Hepatic stellate cell (primary cell): Measurements from ENCODE around the gene HHAT.

ENCODE experiments used
- DNase-seq: peaks from one replicate; pipeline ENCODE4 v3.0.0; 2011; ENCODE audit warnings: low spot score

HHAT gene

DNA sequence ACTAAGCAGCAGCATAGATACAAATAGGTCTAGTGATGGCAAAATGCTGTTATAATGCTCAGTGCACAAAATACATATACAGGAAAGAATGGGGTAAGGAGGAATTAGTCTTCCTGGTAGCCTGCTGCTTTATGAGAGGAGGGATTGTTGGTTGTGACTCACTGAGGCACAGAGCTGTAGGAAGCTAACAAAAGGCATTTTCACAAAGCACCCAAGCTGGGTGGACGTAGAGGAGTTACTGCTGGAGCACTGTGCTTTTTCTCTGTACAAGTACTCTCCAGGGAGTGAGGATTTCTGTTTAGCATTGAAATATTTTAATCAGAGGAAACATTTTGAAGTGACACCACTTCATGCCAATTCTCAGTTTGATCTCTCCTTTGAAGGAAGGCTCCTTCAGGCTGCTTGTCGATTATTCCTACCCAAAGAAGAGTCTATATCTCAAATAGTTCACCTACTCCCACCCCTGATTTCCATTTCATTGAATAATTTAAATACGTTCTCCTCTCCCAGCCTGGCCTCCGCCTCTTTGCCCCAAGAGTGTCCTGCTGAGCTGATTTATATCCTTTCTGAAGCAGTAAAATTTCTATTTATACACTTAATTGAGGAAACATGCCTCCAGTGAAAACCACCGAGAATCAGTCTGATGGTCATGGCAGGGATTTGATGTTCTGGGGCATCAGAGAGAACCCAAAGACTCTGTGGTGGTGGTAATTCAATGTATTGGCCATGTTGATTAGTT is 271.9 kb downstream of the HHAT start:
- no peak for DNase-seq

DNA sequence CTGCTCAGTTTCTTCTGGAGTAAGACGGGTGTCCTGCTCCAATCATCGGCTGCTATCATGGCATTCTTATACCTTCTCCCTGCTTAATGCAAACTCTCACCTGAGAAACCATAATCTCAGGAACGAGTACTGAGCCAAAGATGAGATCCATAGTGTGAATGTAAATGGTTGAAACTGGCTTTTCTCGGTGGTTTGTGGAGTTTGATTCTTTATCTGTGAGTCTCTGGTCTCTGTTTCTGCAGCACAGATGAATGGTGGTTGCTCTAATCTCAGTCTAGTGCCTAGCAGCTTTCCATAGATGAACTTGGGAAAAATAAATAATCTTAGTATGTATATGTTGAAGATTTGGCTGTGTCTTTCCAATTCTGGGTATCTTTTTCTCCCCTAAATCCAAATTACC is 274.4 kb downstream of the HHAT start:
- no peak for DNase-seq

GRCh38 chr1:210605099-210605498 is 276.4 kb downstream of the HHAT start:
- no peak for DNase-seq

DNA sequence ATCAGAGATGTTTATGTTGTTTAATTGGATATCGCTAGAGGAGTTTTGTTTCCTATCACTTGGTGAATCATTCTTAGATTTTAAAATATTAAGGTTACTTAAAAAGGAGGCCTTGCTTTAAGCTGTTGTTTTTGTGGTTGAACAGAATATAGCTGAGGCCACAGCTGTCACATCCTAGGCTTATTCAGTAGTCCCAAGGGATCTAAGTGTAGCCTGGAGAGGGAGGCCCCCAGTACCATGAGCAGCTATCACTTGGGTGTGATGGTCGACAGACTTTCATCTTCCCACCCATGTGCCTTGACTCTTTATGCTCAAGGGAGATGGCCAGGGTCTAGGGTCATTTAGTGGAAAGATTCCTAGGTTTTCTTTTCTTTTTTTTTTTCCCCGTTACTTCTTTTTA is 278.7 kb downstream of the HHAT start:
- DNase-seq, result no peak

GRCh38 chr1:210608767-210609166 is 280.1 kb downstream of the HHAT start:
- no peak for DNase-seq

DNA sequence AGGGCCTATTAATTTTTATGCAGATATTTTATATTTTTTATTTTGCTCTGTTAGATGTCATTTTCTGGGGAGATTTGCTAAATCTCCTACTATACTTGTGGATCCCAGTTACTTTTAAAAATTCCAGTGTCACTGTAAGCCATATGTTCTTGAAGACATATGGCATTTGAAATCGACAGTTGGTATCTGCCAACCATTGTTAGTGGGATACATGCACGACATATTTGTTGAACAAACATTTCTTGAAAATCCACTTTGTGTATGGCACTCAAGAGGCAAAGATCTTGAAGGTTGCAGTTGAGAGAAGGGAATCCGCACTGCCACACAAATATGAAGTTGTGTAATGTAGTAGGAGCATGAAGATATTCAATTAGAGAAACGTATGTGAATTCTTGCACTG is 287.7 kb downstream of the HHAT start:
- DNase-seq, result no peak

DNA sequence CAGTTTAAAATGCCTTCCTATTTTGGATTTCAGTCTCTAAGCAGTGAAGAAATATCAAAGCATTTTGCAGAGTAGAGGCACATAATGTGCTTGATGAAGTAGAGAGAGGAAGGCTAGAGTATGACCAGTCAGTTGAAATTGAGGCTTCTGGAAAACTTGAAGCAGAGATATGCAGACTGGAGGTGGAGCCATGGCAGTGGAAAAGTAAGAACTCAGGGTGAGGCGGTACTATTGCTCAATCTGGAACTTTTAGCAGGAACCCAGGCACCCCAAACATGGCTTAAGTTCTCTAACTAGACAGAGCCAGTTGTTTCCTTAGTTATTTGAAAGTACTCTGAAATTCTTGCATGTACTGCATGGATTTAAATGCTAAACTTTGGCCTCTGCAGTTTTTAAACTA is 288.6 kb downstream of the HHAT start:
- no peak for DNase-seq

- DNase-seq, result no peak
Measured at GRCh38 chr1:210618369-210618768, 289.7 kb downstream of the HHAT start.

GRCh38 chr1:210620867-210621488 is 292.3 kb downstream of the HHAT start:
- no peak for DNase-seq

DNA sequence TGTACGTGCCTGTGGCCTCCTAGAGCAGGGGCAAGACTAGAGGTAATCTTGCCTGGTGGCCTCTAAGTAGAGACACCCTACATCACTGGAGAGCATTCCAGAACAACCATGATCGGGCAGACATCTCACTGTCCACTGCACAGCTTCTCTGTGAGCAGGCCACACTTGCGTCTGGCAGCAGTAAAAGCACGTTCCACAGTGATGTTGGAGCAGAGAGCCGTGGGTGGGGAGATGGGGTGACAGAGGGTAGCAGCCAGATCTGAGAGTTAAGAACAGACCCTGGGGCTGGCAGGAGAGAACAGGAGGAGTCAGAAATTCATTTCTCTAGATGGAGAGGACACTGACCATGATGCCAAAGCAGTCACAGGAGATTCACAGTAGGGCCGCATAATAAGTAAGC is 293.0 kb downstream of the HHAT start:
- no peak for DNase-seq

DNA sequence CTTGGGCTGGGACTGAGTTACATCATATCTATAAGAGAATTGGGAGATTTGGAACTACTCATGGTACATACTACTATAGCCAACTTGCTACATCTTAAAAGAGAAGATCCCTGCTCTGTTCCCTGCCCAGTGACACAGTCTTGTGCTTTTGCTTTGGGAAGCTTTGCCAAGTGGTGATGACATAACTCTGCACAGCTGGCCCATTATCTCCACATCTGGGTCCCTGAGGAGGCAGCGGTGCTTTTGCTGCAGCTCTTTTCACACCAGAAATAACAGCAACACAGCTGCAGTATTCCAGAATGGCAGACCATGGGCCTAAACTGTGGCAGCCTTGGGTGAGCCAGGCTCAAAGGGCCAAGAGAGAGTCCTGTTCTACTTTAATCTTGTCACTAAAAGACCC is 296.0 kb downstream of the HHAT start:
- no peak for DNase-seq

- no peak for DNase-seq
Measured at GRCh38 chr1:210625715-210626114, 297.0 kb downstream of the HHAT start.

GRCh38 chr1:210626341-210626740 is 297.6 kb downstream of the HHAT start:
- DNase-seq, result no peak

DNA sequence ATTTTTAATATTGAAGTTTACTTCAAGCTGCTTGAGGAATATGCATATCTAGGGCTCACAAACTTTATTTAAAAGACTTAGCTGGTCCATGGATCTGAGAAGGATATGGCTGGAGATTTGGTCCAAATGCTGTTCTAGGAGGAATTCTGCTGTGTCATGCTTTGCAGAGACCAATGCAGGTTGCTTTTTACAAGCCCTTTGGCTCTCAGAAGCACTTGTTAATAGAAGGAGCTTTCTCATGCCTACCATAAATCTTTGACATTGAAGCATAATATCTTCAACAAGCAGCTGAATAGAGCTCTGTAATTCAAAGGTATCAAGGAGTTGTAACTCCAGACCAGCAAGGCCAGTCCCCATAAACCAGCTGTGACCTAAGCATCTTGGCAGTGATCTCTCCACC is 299.1 kb downstream of the HHAT start:
- no peak for DNase-seq

- DNase-seq, result no peak
Measured at GRCh38 chr1:210629276-210629675, 300.6 kb downstream of the HHAT start.

DNA sequence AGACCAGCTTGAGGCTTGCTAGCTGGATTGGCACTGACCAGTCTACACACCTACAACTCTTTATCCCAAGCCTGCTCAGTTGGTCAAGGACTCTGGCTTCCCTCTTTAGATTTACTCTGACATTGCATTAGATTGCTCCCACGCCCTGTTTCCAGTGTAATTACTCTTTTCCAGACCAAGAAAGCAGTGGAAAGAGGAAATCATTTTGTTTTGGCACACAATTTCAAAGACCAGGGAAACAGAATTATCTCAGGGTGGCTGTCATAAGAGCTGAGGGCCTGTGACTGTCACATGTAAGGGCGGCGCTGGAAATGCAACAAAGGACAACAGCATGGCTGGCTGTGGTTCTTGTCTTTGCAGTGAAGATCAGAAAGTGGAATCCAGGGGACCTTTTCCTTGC is 302.7 kb downstream of the HHAT start:
- DNase-seq, result no peak

GRCh38 chr1:210633140-210633539 is 304.4 kb downstream of the HHAT start:
- DNase-seq, result no peak

DNA sequence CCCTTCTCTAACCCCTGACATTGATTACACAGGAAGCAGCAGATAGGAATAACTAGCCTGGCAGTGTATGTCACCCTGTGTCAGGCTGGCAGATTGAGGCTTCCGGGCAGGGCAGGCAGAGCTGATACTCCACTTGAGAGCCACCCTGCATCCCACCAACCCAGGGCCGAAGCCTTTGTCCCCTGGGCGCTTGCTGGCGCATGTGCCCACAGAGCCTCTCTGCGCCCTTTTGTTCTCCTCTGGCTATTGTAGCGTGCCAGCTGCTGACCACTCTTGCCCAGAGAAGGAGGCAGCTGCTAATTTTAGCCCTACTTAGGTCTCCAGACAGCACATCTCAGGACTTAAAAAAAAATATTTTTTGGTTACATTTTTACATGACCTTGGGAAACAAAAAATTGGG is 304.9 kb downstream of the HHAT start:
- DNase-seq, result no peak

GRCh38 chr1:210635108-210635507 is 306.4 kb downstream of the HHAT start:
- DNase-seq, result no peak

- no peak for DNase-seq
Measured at GRCh38 chr1:210641582-210641981, 312.9 kb downstream of the HHAT start.

GRCh38 chr1:210645582-210646257 is 317.0 kb downstream of the HHAT start:
- DNase-seq, result no peak

GRCh38 chr1:210646258-210646616 is 317.5 kb downstream of the HHAT start:
- DNase-seq, result no peak
